HCT116 (cell line): ENCODE results near the gene CTNNB1. TPM values are rescaled to one million over a fixed set of nuclear protein-coding genes. Genes with fewer than 3 reads are reported as not detected.

Experiments
- ATAC-seq: fragments of 200-7000 bp; cut with Tn5 transposase; 2 replicates; pipeline ENCODE4 v1.9.1; 2020; ENCODE audit warnings: mild to moderate bottlenecking, moderate library complexity
- BruUV-seq: library from RNA; stranded (reverse); fragments of 400-500 nt; replicated peaks from 2 replicates; lab custom pipeline; 2021; lab: Mats Ljungman, UMichigan
- CTCF ChIA-PET: fragments of 300-600 bp; sonication (Branson Sonifier 250); formaldehyde crosslinking; loops from one replicate; lab custom pipeline; 2021; ENCODE audit warnings: antibody characterized with exemption; lab: Charles Lee
- POLR2A ChIA-PET: fragments of 300-600, 350-600 bp; sonication (Branson Sonifier 250); formaldehyde crosslinking; loops from one replicate; lab custom pipeline; 2021; ENCODE audit warnings: antibody characterized with exemption; lab: Charles Lee
- RAD21 ChIA-PET, 2 experiments: fragments of 300-600 bp; sonication (Branson Sonifier 250); formaldehyde crosslinking; loops; one replicate each; lab custom pipeline; 2023; ENCODE audit warnings: low total read pairs in 2 of 2; ENCODE audit not compliant: uncharacterized antibody in 2 of 2, unreplicated experiment in 2 of 2, low non-redundant PET in 1 of 2; lab: Charles Lee
- DNase-seq: peaks from one replicate; pipeline ENCODE4 v3.0.0-alpha.2; 2010; ENCODE audit warnings: low read depth, low spot score
- H2AFZ ChIP-seq: fragments of 200-600 bp; shearing (Covaris generic), sonication (generic); 2 replicates; pipeline ENCODE4 v1.6.1; 2017; ENCODE audit warnings: low read depth, mixed run types, mixed read lengths, antibody characterized with exemption, low read length; ENCODE audit not compliant: poor library complexity, severe bottlenecking
- H3K27ac ChIP-seq: 2 replicates; pipeline ENCODE4 v1.5.1; 2012; ENCODE audit warnings: low read depth, low read length
- H3K27me3 ChIP-seq: fragments of 200-600 bp; sonication (generic); 2 replicates; pipeline ENCODE4 v1.6.1; 2016; ENCODE audit warnings: mixed run types, low read length, mixed read lengths; ENCODE audit not compliant: insufficient read depth
- H3K36me3 ChIP-seq, 2 experiments: fragments of 200-500 bp in 1 of 2; fragments of 200-600 bp in 1 of 2; sonication (Bioruptor generic) in 1 of 2; sonication (generic) in 1 of 2; 2 replicates each; pipeline versions ENCODE4 v1.5.1 to v1.6.1; 2014 to 2016; ENCODE audit warnings: low read length in 2 of 2, inconsistent platforms in 1 of 2, mixed read lengths in 1 of 2, mixed run types in 1 of 2; ENCODE audit not compliant: insufficient read depth in 2 of 2, control insufficient read depth in 1 of 2
- H3K4me1 ChIP-seq, 2 experiments: fragments of 200-600 bp in 1 of 2; sonication (generic) in 1 of 2; 2 replicates each; pipeline versions ENCODE4 v1.5.1 to v1.6.1; 2012 to 2017; ENCODE audit warnings: low read length in 2 of 2, inconsistent platforms in 1 of 2, mild to moderate bottlenecking in 1 of 2, mixed read lengths in 1 of 2, mixed run types in 1 of 2, moderate library complexity in 1 of 2; ENCODE audit not compliant: insufficient read depth in 2 of 2, control insufficient read depth in 1 of 2
- H3K4me2 ChIP-seq: fragments of 200-600 bp; sonication (generic); 2 replicates; pipeline ENCODE4 v1.6.1; 2017; ENCODE audit warnings: mixed run types, low read length, mixed read lengths
- H3K4me3 ChIP-seq, 2 experiments: fragments of 200-600 bp in 1 of 2; sonication (generic) in 1 of 2; replicated peaks in 1 of 2; 2 replicates each; pipeline ENCODE4 v1.5.1; 2011 to 2016; ENCODE audit warnings: low read length in 2 of 2, control low read depth in 1 of 2, low read depth in 1 of 2, mild to moderate bottlenecking in 1 of 2, mixed read lengths in 1 of 2, mixed run types in 1 of 2
- H3K79me2 ChIP-seq: fragments of 200-600 bp; sonication (generic); 2 replicates; pipeline ENCODE4 v1.6.1; 2017; ENCODE audit warnings: mild to moderate bottlenecking, mixed run types, low read length, moderate library complexity, mixed read lengths; ENCODE audit not compliant: insufficient read depth
- H3K9ac ChIP-seq: fragments of 200-600 bp; sonication (generic); 2 replicates; pipeline ENCODE4 v1.6.1; 2016; ENCODE audit warnings: low read length, mixed read lengths
- H3K9me2 ChIP-seq: fragments of 200-600 bp; sonication (generic), shearing (Covaris generic); 2 replicates; pipeline ENCODE4 v1.6.1; 2017; ENCODE audit warnings: mixed run types, mild to moderate bottlenecking, moderate library complexity; ENCODE audit not compliant: insufficient read depth
- H3K9me3 ChIP-seq, 2 experiments: fragments of 200-500 bp in 1 of 2; fragments of 200-600 bp in 1 of 2; sonication (Bioruptor generic) in 1 of 2; sonication (generic) in 1 of 2; 2 replicates each; pipeline ENCODE4 v1.6.1; 2014 to 2017; ENCODE audit warnings: low read length in 2 of 2, mixed read lengths in 2 of 2, inconsistent platforms in 1 of 2, low read depth in 1 of 2, mild to moderate bottlenecking in 1 of 2, mixed run types in 1 of 2, moderate library complexity in 1 of 2; ENCODE audit not compliant: control insufficient read depth in 1 of 2, insufficient read depth in 1 of 2
- H4K20me1 ChIP-seq: fragments of 200-600 bp; sonication (generic), shearing (Covaris generic); 2 replicates; pipeline ENCODE4 v1.6.1; 2017; ENCODE audit warnings: mixed run types, mild to moderate bottlenecking, moderate library complexity; ENCODE audit not compliant: insufficient read depth
- CBX3 ChIP-seq: IDR thresholded peaks from 2 replicates; pipeline ENCODE4 v1.6.1; 2012; ENCODE audit warnings: low read depth
- CEBPB ChIP-seq: IDR thresholded peaks from 2 replicates; pipeline ENCODE4 v1.6.1; 2012; ENCODE audit warnings: low read depth
- CTCF ChIP-seq, 3 experiments: fragments of 200-600 bp in 1 of 3; sonication (generic) in 1 of 3; IDR thresholded peaks in 2 of 3; conservative IDR thresholded peaks in 1 of 3; 2 replicates each; pipeline ENCODE4 v1.5.1; 2012 to 2017; ENCODE audit warnings: low read depth in 2 of 3, low read length in 2 of 3, antibody characterized with exemption in 1 of 3, borderline replicate concordance in 1 of 3, control low read depth in 1 of 3, mild to moderate bottlenecking in 1 of 3, mixed read lengths in 1 of 3, mixed run types in 1 of 3, moderate library complexity in 1 of 3; ENCODE audit not compliant: insufficient read depth in 1 of 3
- EZH2 ChIP-seq: fragments of 200-600 bp; sonication (generic); IDR thresholded peaks from 2 replicates; pipeline ENCODE4 v1.6.1; 2017; ENCODE audit warnings: antibody characterized with exemption, mixed run types
- EZH2phosphoT487 ChIP-seq: fragments of 200-600 bp; IDR thresholded peaks from 2 replicates; pipeline ENCODE4 v1.6.1; 2018; ENCODE audit warnings: antibody characterized with exemption, borderline replicate concordance
- MAX ChIP-seq: IDR thresholded peaks from 2 replicates; pipeline ENCODE4 v1.6.1; 2012
- RAD21 ChIP-seq: IDR thresholded peaks from 2 replicates; pipeline ENCODE4 v1.6.1; 2012; ENCODE audit warnings: low read depth, mild to moderate bottlenecking
- REST ChIP-seq: IDR thresholded peaks from 2 replicates; pipeline ENCODE4 v1.6.1; 2012; ENCODE audit warnings: low read depth
- ZFX ChIP-seq: fragments of 450-650 bp; IDR thresholded peaks from 2 replicates; pipeline ENCODE4 v1.6.1; 2017
- intact Hi-C: fragments of 100-400 bp; cut with micrococcal nuclease; formaldehyde crosslinking; loops from 2 replicates; pipeline ENCODE4 v1.10.0; 2022
- total RNA-seq: library from RNA; stranded (reverse); gene quantifications from one replicate; pipeline ENCODE4 v1.2.1, GENCODE V29; 2021; ENCODE audit not compliant: unreplicated experiment

CTNNB1 gene
- total RNA-seq, 1 experiment from 2014 or later, result 265 TPM

- ChIA-PET RAD21 (no interaction called here), POLR2A (no interaction called here), CTCF (no interaction called here)
- Histone ChIP-seq H3K27ac (no peak overlapping the region), H3K9ac (no peak overlapping the region), H3K4me3 (no peak overlapping the region), H4K20me1 (no peaks in the 10 kb centered on the region), H3K9me2 (no peaks in the 10 kb centered on the region), H3K4me1 (peaks cover 0 to 17% of the 10 kb centered on the region in 2 experiments; a peak in 2 of 4 replicates), H2AFZ (no peak overlapping the region), H3K4me2 (no peak overlapping the region), H3K79me2 (no peaks in the 10 kb centered on the region), H3K9me3 (no peaks in the 10 kb centered on the region), H3K27me3 (no peaks in the 10 kb centered on the region), H3K36me3 (no peaks in the 10 kb centered on the region)
- intact Hi-C loops, result no loop called here
- BruUV-seq, result no TSS peak
- ATAC-seq (no peak), DNase-seq (no peak)
- no peak for TF ChIP-seq REST
- no peak for TF ChIP-seq CEBPB
- no peak for TF ChIP-seq CTCF (IDR thresholded peaks at IDR 0.05 in 2 of 3, conservative IDR thresholded peaks at IDR 0.05 in 1 of 3; ENCODE audit: borderline replicate concordance in 1 of 3, insufficient read depth in 1 of 3, low read depth in 2 of 3, low read length in 2 of 3)
- TF ChIP-seq MAX, result no peak
- no peak for TF ChIP-seq RAD21
- no peak for TF ChIP-seq ZFX
- no peak for TF ChIP-seq CBX3
- TF ChIP-seq EZH2, result no peak
- TF ChIP-seq EZH2phosphoT487, result no peak
These were observed 36.8 kb upstream of the CTNNB1 start for GRCh38 chr3:41162541-41162940.
